Epithelial cell of prostate (primary cell): ENCODE data around the gene PLOD3.
"Not testable (repeated sequence)": the region's sequence is repeated elsewhere in the genome, so short reads cannot be mapped to it uniquely, and the experiment has no call there.

Source experiments
- DNase-seq: peaks from one replicate; pipeline ENCODE4 v3.0.0-alpha.2; 2011; ENCODE audit warnings: low read depth, low spot score
- H3K27ac ChIP-seq: fragments of 450-650 bp; 2 replicates; pipeline ENCODE4 v1.5.1; 2017; ENCODE audit warnings: mild to moderate bottlenecking

PLOD3 gene, protein sequence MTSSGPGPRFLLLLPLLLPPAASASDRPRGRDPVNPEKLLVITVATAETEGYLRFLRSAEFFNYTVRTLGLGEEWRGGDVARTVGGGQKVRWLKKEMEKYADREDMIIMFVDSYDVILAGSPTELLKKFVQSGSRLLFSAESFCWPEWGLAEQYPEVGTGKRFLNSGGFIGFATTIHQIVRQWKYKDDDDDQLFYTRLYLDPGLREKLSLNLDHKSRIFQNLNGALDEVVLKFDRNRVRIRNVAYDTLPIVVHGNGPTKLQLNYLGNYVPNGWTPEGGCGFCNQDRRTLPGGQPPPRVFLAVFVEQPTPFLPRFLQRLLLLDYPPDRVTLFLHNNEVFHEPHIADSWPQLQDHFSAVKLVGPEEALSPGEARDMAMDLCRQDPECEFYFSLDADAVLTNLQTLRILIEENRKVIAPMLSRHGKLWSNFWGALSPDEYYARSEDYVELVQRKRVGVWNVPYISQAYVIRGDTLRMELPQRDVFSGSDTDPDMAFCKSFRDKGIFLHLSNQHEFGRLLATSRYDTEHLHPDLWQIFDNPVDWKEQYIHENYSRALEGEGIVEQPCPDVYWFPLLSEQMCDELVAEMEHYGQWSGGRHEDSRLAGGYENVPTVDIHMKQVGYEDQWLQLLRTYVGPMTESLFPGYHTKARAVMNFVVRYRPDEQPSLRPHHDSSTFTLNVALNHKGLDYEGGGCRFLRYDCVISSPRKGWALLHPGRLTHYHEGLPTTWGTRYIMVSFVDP

DNA sequence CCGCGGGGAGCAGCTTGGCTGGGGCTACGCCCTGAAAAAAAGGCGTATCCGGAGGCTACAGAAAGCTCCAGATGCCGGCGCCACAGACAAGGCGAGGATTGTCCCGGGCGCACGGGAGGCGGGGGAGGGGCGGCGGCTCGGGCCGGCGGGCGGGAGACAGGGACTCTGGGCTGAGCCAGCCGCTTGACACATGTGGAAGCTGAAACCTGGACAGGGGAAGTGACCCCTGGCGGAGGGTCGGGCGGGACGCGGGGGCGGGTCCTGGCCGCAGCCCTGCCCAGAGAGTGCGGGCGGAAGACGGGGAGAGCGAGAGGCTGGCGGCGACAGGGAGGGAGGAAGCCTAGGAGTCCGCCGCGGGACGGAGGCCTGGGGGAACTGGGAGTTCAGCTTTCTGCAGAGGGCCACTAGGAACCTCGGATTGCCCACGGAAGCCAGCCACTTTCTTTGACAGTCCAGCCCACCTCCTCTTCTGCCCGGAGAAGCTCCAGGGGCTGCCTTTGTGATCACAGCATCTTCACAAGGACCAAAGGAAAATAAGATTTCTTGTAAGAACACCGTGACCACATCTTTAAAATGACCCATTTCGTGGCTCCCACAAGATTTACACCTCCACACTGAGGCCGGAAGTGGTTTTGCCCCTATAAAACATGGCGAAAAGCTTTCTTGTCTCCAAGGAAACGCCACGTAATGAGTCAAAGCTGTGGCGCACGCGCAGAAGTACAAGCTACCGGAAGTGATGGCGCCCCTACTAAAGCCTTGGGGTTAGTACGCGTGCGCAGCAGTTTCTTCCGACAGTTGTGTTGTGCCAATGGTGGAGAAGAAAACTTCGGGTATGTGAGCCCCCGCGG, at the start of gene PLOD3, which contains the start of gene ZNHIT1:
TSS of gene PLOD3 (minus strand) at position 194 of the 848 bp plus-strand sequence. CDS start 307 bp downstream, outside the sequence.
TSS of gene ZNHIT1 (plus strand) at position 778 of the 848 bp plus-strand sequence. CDS start at position 809, 31 bp downstream.
- DNase-seq, result peak; percentile 81
- peak within 1 kb of the TSS; percentile 86 for H3K27ac ChIP-seq

DNA sequence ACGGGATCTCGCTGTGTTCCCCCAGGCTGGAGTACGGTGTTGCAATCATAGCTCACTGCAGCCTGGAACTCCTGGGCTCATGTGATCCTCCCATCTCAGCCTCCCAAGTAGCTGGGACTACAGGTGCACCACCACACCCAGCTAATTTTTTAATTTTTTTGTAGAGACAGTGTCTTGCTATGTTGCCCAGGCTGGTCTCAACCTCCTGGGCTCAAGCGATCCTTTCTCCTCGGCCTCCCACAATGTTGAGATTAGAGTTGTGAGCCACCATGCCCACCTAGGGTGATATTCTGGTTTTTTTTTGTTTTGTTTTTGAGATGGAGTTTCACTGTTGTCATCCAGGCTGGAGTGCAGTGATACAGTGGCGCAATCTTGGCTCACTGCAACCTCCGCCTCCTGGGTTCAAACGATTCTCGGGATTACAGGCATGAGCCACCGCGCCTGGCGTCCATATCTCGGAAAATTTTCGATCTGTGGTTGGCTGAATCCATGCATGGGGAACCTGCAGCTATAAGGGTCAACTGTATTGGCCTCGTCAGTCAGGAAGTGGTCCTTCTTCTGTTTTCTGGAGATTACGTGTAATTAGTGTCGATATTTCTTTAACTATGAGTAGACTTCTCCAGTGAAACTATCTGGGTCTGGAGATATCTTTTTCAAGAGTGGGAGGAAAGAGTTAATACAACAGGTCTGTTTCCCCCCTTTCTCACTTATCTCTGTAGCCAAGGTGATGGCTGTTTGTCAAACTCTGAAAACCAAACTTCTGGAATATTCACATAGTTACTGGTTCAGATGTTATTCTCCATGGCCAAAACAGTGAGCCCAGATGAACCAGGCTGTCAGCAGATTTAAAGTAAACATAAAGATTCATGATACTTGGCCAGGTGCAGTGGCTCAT, 48.5 kb upstream of the PLOD3 start:
- H3K27ac ChIP-seq, result no peak overlapping the region
- no peak for DNase-seq

DNA sequence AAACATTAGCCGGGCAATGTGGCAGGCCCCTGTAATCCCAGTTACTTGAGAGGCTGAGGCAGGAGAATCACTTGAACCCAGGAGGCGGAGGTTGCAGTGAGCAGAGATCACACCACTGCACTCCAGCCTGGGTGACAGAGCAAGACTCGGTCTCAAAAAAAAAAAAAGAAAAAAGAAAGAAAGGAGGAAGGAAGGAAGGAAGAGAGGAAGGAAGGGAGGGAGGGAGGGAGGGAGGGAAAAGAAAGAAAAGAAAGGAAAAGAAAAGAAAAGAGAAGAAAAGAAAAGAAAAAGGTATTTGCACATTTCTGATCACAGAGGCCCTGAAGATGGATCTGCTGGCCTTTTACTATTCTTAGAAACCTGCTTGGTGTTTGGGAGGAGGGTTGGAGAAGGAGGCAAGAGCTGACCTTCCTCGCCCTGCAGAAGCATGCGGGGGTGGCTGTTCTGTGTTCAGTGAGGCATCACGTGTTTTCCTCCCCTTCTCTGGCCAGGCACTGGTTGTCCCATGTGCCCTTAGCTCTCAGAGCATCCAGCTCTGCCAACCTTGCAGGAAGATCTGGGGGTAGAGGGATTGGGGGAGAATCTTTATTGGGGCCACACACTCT, 46.8 kb upstream of the PLOD3 start:
- DNase-seq, H3K27ac ChIP-seq: not testable (repeated sequence)

DNA sequence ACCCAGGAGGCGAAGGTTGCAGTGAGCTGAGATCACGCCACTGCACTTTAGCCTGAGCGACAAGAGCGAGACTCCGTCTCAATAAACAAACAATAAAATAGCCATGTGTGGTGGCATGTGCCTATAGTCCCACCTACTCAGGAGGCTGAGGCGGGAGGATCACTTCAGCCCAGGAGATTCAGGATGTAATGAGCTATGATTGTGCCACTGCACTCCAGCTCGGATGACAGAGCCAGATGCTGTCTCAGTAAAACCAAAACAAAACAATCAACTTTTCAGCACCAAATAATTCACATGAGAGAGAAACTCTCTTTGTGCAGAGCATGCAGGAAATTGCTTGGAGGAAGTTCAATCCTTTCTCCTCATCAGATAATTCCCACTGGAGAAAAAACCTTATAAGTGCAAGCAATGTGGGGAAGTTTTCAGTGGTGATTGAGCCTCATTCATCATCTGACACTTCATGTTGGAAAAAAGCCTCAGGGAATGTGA, 40.9 kb upstream of the PLOD3 start:
- H3K27ac ChIP-seq, result no peak overlapping the region
- DNase-seq, result no peak

DNA sequence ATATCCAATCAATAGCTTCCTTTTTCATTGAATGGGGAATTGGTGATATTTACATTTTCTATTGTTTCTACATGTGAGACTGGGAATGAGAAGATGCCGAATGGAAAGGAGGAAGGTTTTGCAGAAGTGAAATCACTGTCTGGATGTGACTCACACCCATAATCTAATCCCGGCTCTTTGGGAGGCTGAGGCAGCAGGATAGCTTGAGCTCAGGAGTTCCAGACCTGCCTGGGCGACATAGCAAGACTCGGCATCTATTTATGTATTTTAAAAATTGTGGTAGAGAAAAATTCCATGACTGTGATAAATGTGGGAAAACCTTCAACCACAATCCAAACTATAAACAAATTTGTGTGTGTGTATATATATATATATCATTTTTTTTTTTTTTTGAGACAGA, 38.4 kb upstream of the PLOD3 start:
- H3K27ac ChIP-seq, result no peak overlapping the region
- no peak for DNase-seq

DNA sequence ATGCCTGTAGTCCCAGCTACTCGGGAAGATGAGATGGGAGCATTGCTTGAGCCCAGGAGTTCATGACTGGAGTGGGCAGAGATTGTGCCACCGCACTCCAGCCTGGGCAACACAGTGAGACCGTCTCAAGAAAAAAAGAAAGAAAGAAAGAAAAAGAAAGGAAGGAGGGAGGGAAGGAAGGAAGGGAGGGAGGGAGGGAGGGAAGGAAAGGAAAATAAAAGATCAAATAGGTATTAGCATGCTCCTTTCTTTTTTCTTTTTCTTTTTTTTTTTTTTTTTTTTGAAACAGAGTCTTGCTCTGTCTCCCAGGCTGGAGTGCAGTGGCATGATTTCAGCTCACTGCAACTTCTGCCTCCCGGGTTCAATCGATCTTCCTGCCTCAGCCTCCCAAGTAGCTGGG, 35.8 kb upstream of the PLOD3 start:
- not testable (repeated sequence) for DNase-seq, H3K27ac ChIP-seq

DNA sequence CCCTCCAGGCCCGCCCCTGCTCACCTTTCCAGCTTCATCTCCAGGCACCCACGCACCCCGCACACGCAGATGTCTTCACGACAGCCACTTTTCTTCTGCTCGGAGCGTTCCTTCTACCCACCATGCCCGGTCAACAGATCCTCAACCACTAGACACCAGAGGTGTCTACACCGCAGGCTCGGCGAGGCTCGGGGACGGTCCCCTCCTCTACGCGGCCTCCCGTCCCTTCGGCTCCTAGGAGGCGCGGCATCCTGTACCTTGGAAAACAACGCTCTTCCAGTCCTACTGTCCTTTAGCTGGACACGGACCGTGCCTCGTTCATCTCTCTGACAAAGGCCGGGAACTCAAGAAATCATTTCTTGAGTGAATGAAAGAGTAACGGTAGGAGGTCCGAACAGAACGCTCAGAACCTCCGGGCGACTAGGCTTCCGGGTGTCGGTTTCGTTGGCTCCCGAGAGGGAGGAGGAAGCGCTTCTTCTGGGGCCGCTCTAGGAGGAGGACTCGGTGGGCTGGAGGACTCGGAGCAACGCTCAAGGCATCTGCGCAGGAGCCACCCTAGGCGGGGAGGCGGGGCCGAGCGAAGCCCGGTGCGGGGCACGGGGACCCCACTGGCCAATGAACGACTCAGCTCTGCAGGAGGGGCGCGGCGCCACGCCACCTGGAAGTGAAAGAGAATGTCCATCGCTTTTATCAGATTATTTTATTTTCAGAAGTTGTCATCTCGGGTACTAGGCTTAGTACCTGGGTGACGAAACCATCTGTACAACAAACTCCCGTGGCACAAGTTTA, 34.7 kb upstream of the PLOD3 start:
- peak overlapping the region; percentile 80 for H3K27ac ChIP-seq

DNA sequence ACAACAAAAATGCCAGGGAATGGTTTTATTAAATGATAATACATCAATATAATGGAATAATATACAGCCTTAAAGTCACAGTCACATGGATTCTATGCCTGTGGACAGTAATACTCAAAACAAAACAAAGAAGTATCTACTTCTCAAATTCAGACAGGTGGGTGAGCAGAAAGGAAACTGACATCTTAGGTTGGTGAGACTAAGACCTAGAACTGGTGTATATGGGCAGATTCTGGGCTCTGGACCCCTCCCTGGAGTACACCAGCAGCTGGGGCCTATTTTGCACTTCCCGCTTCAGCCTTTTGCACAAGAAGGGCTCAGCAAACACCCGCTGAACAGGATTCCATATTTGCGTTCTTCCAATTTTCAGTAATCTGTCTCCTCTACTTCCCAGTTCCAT, 32.9 kb upstream of the PLOD3 start:
- no peak for DNase-seq
- no peak overlapping the region for H3K27ac ChIP-seq

More for the DNA sequence above, 34.7 kb upstream of the PLOD3 start:
- DNase-seq, result peak; percentile 94

DNA sequence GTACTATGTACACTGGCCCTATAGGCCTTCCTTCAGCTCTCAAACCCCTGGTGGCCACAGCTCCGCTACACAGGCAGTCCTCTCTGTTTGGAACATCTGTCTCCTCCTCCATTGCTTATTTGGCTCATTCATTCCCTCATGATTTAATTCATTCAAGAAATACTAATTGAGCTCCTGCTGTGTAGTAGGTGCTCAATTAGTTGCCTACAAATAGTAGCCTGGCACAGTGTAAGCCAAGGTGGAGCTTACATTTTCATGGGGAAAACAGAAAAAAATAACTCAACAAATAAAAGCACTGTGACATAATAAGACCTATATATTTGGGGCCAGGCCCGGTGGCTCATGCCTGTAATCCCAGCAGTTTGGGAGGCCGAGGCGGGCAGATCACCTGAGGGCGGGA, 30.9 kb upstream of the PLOD3 start:
- H3K27ac ChIP-seq, result no peak overlapping the region
- DNase-seq, result no peak

DNA sequence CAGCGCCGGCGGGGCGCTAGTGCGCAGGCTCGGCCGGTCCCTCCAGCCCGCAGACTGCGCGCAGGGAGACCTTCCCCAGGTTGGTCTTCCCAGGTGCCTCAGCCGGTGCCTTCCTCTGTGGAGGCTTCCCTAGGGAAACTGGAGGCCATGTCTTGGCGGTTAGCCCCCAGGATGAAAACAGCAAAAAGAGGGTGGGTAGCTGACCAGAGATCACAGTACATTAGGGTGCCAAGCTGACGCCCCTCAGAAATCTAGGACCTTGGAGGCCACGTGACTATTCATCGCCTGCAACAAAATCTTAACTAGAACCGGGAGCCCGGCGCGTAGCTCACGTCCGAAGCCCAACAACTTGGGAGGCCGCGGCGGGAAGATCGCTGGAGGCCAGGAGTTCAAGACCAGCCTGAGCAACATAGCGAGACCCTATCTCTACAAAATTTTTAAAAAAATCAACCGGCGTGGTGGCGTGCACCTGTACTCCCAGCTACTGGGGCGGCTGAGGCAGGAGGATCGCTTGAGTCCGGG, 27.8 kb upstream of the PLOD3 start:
- H3K27ac ChIP-seq, result peak overlapping the region; percentile 82

DNA sequence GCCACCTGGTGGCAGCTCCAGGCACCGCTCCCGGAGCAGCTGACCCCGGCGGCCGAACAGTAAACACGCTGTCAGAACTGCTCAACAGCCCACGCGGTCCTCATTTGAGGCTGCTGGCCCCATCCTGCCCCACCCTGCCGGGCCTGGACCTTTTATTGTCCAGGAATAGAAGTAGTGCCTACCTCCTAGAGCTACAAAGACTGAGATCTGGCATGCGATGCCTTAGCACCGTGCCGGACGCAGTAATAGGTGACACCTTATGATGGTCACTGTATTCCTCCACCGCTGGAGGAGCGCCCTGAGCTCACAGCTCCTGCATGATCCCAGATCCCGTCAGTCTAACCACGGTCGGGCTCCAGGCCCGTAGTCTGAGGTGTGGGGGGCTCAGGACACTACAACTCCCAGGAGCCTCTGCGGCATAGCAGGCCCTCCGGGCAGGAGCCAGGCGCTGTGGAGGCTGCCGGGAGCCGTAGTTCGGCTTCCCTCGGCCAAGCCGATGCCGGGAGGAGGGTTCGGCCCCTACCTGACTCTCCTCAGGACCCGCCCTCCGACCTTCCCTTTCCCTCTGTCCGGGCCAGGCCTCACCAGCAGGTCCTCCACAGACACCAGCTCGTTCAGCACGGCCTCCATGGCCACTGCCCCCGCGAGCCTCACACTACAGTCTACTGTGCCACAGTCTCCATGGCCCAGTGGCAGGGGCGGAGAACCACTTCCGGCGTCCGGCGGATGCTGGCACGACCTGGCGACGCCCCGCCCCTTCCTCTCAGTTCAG, 27.2 kb upstream of the PLOD3 start, which contains the start of gene FIS1:
TSS of gene FIS1 (minus strand) at position 707 of the 772 bp plus-strand sequence. CDS start at position 630, 77 bp downstream.
- peak within 1 kb of the TSS; percentile 82 for H3K27ac ChIP-seq
- DNase-seq, result peak; percentile 52

More for the DNA sequence above, 27.8 kb upstream of the PLOD3 start:
- no peak for DNase-seq

DNA sequence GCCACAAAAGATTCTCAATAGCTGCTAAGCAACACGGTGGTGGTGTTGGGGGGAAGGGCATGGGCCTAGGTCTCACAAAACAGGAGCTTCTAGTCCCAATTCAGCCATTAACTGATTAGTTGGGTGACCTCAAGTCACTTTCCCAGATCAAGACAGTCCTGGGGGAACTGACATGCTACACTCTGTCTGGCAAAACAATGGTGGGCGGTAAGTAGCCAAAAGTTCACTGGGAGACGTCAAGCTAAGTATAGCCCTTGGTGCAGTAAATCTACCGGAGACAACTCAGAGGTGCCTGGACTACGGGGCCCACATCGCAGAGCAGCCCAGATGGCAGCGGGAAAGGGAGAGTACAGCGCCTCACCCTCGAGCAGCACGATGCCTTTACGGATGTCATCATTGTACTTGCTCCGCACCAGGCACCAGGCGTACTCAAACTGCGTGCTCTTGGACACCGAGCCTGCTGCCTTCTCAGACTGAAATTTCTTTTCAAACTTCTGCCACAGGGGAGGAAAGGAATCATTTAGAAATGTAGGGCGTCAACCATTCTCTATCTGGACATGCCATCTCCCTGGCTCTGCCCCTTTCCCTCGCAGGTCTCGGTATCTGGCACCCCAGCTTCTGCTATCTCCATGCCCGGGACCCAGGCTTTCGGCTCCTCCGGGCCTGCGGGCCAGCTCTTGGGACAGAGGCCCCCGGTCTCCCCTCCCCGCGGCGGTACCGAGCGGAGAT, 26.4 kb upstream of the PLOD3 start:
- DNase-seq, result no peak
- peak overlapping the region; percentile 82 for H3K27ac ChIP-seq

DNA sequence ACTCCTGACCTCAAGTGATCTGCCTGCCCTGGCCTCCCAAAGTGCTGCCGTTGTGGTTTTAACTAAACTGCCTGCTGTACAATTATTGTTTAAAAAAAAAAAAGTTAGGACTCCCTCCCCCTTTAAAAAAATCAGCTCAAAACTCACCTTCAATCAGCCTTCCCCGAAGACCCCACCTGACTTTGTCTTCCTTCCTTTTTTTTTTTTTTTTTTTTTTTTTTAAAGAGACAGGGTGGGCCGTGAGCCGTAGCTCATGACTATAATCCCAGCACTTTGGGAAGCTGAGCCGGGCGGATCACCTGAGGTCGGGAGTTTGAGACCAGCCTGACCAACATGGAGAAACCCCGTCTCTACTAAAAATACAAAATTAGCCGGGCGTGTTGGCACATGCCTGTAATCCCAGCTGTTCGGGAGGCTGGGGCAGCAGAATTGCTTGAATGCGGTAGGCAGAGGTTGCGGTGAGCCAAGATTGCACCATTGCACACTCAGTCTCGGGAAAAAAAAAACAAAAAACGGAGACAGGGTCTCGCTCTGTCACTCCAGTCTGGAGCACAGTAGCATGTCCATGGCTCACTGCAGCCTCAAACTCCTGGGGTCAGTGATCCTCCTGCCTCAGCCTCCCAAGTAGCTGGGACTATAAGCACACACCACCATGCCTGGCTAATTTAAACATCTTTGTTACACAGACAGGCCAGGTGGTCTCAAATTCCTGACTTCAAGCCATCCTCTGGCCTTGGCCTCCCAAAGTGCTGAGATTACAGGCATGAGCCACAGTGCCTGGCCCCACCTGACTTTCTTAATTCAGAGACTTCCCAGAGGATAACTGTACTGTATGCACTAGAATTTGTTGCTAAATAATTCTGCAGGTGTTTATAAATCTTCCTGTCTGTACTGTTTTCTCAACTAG, 24.3 kb upstream of the PLOD3 start:
- no peak for DNase-seq
- peak overlapping the region; percentile 7 for H3K27ac ChIP-seq

DNA sequence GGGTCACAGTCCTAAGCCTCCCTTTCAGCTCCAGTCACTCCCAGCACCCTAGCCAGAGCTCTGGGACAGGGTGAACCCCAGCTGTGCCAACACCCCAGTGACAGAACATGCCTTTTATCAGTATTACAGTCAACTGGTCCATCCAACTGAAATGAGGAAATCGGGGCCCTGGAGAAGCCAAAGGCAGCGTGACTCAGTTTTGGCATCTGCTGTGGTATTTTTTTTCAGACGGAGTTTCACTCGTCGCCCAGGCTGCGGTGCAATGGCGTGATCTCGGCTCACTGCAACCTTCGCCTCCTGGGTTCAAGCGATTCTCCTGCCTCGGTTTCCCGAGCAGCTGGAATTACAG, 23.6 kb upstream of the PLOD3 start:
- DNase-seq, result no peak
- H3K27ac ChIP-seq, result peak overlapping the region; percentile 7

DNA sequence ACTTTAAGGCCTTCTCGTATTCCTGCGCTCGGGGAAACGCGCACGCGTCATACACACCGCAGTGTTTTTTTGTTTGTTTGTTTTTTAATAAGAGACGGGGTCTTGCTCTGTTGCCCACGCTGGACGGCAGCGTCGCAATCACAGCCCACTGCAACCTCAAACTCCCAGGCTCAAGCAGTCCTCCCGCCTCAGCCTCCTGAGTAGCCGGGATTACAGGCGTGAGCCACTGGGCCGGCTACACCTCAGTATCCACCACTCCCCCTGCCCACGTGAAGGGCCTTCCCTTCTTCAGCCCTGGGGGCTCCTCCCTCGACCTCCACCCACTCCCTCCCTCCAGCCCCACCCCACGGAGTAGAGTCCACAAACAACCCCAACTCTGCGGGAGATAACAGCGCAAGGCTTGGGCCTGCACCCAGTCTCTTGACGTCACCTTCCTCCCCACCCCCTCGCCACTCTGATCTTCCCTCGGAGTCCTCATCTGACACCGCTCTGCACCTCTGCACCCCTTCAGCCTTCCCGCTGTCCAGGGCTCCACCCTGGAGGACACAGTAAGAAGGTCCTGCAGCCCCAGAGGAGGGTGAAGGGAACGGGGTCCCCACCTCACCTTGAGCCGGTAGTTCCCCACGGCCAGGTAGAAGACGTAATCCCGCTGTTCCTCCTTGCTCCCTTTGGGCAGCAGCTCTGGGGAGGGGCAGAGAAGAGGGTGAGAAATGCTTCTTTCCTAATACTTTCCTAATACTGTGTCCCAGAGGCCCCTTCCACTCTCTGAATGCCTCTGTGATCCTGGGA, 23.0 kb upstream of the PLOD3 start:
- DNase-seq, result no peak
- no peak overlapping the region for H3K27ac ChIP-seq
